Adipocyte (in vitro differentiated cells): ENCODE data around the gene GAPDHS.
A peak's percentile ranks its signal among the peaks of the same experiment; 100 is the strongest.

ENCODE experiments used
- DNase-seq: peaks from one replicate; pipeline ENCODE4 v3.0.0-alpha.2; 2015; ENCODE audit warnings: low read depth
- H3K27me3 ChIP-seq: replicated peaks from 2 replicates; pipeline ENCODE4 v1.7.0; 2013; ENCODE audit warnings: mild to moderate bottlenecking, low read length, moderate library complexity; ENCODE audit not compliant: control insufficient read depth, insufficient read depth
- H3K36me3 ChIP-seq: 2 replicates; pipeline ENCODE4 v1.7.0; 2013; ENCODE audit warnings: low read length, mild to moderate bottlenecking, moderate library complexity; ENCODE audit not compliant: control insufficient read depth, insufficient read depth, severe bottlenecking
- H3K4me1 ChIP-seq: 2 replicates; pipeline ENCODE4 v1.7.0; 2013; ENCODE audit warnings: mild to moderate bottlenecking, low read length, moderate library complexity; ENCODE audit not compliant: control insufficient read depth, insufficient read depth
- H3K4me3 ChIP-seq: 2 replicates; pipeline ENCODE4 v1.7.0; 2013; ENCODE audit warnings: mild to moderate bottlenecking, low read length, moderate library complexity
- H3K9ac ChIP-seq: 2 replicates; pipeline ENCODE4 v1.7.0; 2013; ENCODE audit warnings: mild to moderate bottlenecking, low read length, moderate library complexity
- H3K9me3 ChIP-seq: 2 replicates; pipeline ENCODE4 v1.7.0; 2013; ENCODE audit warnings: mild to moderate bottlenecking, low read length, moderate library complexity; ENCODE audit not compliant: control insufficient read depth

The GAPDHS gene

DNA sequence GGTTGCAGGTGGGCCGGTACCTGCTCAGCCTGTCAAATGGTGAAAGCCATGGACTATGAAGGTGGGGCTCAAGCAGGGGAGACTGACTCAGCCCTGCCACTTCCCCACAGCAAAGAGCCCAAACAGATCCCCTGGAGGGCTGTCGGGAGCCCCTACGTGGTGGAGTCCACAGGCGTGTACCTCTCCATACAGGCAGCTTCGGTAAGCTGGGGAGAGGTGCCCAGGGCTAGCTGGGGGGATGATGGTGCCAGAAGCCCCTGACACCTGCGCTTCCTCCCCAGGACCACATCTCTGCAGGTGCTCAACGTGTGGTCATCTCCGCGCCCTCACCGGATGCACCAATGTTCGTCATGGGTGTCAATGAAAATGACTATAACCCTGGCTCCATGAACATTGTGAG lies 9.0 kb downstream of the GAPDHS start:
- no peaks in the 10 kb centered on the region for H3K27me3 ChIP-seq
- H3K36me3 ChIP-seq, result peaks cover 11% of the 10 kb centered on the region
- H3K9ac ChIP-seq, result no peak overlapping the region
- no peak overlapping the region for H3K4me3 ChIP-seq
- H3K4me1 ChIP-seq, result peaks cover 19% of the 10 kb centered on the region
- DNase-seq, result no peak
- H3K9me3 ChIP-seq, result no peaks in the 10 kb centered on the region

DNA sequence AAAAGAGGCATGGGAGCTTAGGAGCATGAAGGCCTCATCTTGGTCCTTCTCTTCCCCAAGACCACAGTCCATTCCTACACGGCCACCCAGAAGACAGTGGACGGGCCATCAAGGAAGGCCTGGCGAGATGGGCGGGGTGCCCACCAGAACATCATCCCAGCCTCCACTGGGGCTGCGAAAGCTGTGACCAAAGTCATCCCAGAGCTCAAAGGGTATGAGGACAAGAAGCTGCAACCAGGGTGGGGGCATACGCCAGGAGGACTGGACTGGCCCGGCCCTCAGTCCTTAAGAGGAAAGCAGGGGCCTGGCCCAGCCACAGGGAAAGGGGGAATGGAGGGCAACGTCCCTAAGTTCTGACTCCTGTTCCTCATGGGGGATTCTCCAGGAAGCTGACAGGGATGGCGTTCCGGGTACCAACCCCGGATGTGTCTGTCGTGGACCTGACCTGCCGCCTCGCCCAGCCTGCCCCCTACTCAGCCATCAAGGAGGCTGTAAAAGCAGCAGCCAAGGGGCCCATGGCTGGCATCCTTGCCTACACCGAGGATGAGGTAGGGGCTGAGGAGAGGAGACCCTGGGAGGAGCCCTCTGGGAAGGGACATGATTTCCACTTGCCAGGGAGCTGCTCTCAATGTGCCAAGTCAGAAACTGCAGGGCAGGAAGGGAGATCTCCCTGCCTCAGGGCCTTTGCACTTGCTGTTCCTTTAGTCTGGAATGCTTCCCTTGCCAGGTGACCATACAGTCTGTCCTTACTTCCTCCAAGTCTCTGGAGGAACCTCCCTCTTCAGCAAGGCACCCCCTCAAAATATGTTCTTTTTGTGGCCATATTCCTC lies 10.2 kb downstream of the GAPDHS start:
- Histone ChIP-seq H3K4me3 (peak overlapping the region; percentile 97), H3K36me3 (peaks cover 11% of the 10 kb centered on the region), H3K9me3 (no peaks in the 10 kb centered on the region), H3K27me3 (no peaks in the 10 kb centered on the region), H3K9ac (no peak overlapping the region), H3K4me1 (peaks cover 19% of the 10 kb centered on the region)
- DNase-seq, result no peak

DNA sequence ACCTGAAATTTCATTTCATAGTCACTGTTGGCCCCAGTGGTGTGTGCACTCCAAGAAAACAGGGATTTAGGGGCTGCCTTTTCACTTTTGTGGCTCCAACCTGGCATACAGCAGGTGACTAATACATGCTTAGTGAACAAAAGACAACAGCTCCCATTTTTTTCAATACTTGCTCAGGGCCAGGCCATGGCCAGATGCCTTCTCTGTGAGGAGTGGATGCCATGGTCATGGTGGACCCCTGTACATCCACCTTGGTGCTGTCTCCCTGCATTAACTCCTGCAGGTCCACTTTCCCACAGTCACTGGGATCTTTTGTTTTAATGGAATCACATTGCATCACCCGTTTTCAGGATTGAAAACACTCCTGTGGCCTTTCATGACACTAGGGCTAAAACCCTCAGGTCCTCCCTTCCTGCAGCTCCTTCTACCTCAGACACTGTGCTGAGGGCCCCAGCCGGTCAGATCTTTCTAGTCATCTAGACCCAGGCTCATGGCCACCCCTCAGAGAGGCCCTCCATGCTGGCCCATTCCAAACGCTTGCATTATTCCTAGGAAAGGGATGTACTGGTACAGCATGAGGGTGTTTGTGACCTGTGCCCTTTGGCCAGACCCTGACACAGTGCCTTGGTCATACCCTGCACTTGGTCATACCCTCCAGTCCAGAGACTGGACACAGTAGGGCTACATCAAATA lies 11.0 kb downstream of the GAPDHS start:
- no peaks in the 10 kb centered on the region for H3K9me3 ChIP-seq
- DNase-seq, result no peak
- H3K4me1 ChIP-seq, result peaks cover 19% of the 10 kb centered on the region
- peak overlapping the region; percentile 98 for H3K9ac ChIP-seq
- no peaks in the 10 kb centered on the region for H3K27me3 ChIP-seq
- peaks cover 11% of the 10 kb centered on the region for H3K36me3 ChIP-seq
- H3K4me3 ChIP-seq, result peak overlapping the region; percentile 97

DNA sequence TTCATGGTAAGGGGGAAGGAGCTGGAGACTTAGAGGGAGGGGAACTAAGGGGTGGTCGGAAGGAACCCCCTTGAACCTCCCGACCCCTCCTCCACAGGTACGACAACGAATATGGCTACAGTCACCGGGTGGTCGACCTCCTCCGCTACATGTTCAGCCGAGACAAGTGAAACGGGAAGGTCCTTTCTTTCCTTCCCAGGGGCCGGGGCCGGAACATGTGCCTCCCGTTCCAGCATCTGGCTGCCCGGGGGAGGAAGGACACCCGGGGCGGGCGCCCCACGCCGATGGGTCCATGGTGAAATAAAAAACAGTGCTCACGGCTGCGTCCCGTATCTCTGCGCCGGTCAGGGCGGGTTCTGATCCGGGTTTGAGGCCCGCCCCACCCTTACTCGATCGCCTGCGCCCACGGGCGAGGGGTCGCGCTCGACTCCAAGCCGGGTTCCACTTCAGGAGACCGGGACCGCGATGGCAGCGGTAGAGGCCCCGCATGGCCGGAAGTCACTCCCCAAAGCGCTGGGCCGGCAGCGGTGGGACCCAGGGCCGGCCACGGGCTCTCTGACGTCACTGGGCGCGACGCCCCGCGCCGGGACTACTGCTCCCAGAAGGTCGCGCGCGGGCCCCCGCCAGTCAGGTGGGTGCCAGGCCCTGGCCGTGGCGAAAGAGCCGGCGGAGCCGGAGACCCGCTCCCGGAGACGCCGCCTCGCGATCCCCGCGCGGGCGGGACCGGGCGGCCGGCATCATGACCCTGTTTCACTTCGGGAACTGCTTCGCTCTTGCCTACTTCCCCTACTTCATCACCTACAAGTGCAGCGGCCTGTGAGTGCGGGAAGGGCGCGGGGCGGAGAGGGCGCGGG lies 12.0 kb downstream of the GAPDHS start, which contains the start of gene TMEM147:
Gene TMEM147, plus strand, starts transcription at position 626 of the 854 bp plus-strand sequence. Its CDS starts 114 bp downstream, at position 740.
- H3K27me3 ChIP-seq, result no peaks in the 10 kb centered on the region
- no peaks in the 10 kb centered on the region for H3K9me3 ChIP-seq
- H3K4me3 ChIP-seq, result peak within 1 kb of the TSS; percentile 97
- peaks cover 8% of the 10 kb centered on the region for H3K36me3 ChIP-seq
- DNase-seq, result peak; percentile 96
- H3K4me1 ChIP-seq, result peaks cover 19% of the 10 kb centered on the region
- peak within 1 kb of the TSS; percentile 98 for H3K9ac ChIP-seq

DNA sequence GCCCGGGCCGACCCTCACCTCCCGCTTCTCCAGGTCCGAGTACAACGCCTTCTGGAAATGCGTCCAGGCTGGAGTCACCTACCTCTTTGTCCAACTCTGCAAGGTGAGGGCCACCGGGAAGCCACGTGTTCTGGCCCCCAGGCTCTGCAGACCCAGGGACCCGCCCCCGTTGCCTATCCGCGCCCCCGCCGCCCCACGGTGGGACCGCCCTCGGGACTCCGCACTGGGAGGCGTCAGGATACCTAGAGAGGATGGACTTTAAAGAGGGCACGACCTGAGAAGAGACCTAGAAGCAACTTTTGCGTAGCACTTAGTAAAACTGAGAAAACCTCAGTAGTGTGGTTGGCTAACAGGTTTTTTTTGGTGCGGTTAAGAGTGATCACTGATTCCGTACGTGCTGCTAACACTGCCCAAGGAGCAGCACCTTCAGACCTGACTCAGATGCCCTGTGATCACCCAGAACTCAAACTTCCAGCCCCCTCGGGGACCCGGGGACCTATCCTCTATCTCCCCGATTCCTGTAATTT lies 12.7 kb downstream of the GAPDHS start:
- H3K9ac ChIP-seq, result peak overlapping the region; percentile 98
- DNase-seq, result peak; percentile 61
- peaks cover 4% of the 10 kb centered on the region for H3K36me3 ChIP-seq
- no peaks in the 10 kb centered on the region for H3K9me3 ChIP-seq
- peak overlapping the region; percentile 97 for H3K4me3 ChIP-seq
- peaks cover 19% of the 10 kb centered on the region for H3K4me1 ChIP-seq
- H3K27me3 ChIP-seq, result no peaks in the 10 kb centered on the region

DNA sequence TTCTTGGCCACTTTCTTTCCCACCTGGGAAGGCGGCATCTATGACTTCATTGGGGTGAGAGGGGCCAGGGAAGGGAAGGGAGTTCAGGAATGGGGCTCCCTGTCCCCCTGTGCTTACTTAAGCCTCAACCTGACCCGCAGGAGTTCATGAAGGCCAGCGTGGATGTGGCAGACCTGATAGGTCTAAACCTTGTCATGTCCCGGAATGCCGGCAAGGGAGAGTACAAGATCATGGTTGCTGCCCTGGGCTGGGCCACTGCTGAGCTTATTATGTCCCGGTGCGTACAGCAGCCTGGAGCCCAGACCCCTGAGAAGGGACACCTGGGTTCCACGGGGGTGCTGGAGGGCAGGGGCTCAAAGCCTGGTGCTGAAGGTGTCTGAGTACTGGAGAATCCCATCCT lies 13.3 kb downstream of the GAPDHS start:
- Histone ChIP-seq H3K36me3 (peaks cover 4% of the 10 kb centered on the region), H3K4me3 (peak overlapping the region; percentile 97), H3K27me3 (no peaks in the 10 kb centered on the region), H3K9me3 (no peaks in the 10 kb centered on the region), H3K9ac (peak overlapping the region; percentile 98), H3K4me1 (peaks cover 19% of the 10 kb centered on the region)
- no peak for DNase-seq

DNA sequence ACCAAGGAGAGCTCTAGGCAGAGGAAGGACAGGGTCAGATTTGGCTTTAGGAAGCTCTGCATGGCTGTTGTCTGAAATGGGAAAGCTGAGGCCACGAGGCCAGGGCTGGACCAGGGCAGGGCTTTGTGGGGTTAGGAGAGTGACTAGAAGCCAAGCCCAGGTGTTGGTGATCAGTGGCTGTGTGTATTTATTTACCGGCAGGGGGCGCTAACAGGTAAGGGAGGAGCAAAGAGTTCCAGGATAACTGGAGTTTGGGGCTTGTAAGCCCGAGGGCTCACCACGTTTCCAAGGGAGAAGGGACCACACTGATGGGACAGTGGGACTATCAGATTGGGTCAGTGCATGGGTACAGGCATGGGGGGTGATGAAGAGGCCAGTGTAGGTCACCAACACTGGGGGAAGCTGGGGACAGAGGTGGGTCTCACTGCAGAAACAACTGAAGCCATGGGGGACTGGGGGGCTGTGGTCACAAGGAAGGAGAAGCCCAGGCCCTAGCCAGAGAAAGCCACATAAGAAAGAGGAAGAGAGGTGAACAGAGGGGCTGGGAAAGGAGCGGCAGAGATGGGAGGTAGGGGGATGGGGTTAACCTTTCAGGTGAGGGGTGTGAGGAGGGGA lies 16.0 kb downstream of the GAPDHS start:
- H3K4me3 ChIP-seq, result no peak overlapping the region
- H3K9ac ChIP-seq, result no peak overlapping the region
- no peaks in the 10 kb centered on the region for H3K9me3 ChIP-seq
- H3K4me1 ChIP-seq, result peaks cover 14% of the 10 kb centered on the region
- H3K27me3 ChIP-seq, result no peaks in the 10 kb centered on the region
- DNase-seq, result peak; percentile 92
- H3K36me3 ChIP-seq, result peaks cover 4% of the 10 kb centered on the region

DNA sequence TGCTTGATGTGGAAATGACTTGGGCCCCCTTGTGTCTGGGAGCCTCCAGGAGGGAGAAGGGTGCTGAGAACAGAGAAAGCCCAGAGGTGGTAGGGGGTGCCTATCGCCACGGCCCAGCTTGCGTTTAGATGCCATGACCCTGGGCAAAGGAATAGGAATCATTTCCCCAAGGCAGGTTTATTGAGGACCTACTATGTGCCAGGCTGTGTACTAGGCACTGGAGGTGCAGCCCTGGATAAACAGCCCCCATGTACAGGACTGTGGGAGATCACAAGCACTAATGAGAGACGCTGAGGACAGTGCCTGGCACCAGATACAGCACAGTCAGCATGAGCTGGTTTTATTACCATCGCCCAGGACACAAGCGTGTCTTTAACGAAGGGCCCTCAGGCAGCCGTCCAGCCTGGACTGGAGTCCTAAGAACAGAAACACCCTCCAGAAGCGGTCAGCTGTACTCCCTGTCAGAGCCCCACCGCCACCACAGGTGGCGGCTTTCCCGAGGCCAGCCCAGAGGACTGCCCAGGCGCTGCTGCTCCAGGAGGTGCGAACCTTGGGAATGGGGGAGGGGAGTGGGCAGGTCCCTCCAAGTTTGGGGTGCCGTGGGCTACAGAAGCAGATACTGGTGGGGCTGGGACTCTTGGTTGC lies 16.7 kb downstream of the GAPDHS start:
- Histone ChIP-seq H3K9ac (no peak overlapping the region), H3K4me3 (no peak overlapping the region), H3K4me1 (peaks cover 9% of the 10 kb centered on the region), H3K36me3 (peaks cover 4% of the 10 kb centered on the region), H3K9me3 (no peaks in the 10 kb centered on the region), H3K27me3 (no peaks in the 10 kb centered on the region)
- DNase-seq, result no peak

DNA sequence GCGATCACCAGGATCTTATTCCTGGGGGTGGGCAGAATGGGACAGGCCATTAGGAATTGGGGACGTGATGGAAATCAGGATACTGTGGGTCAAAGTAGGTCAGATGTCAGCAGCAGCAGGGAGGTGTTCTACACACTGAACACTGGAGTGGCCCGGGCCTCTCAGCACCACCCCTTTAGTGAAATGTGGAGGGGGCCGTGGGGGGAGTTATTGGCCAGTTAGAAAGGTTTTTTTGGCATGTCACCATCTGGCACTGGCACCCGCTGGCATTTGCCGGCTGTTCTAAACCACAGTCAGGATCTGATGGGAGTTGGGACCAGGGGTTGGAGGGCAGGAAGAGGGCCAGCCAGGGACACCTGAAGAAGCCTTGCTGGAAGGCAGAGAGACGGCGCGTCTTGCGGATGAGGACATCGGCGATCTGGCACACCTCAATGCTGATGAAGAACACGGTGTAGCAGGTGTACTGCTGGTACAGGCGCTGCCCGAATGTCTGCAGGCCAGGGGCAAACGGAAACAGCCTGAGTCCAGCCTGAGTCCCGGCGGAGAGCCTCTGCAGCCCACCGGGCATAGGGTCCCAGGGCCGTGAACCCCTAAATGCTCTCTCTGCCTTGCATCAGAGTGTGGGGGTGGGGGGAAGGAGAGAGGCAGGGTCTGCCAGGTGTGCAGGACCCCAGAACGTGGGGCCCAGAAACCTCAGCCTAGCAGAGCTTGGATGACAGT lies 18.0 kb downstream of the GAPDHS start:
- no peak for DNase-seq
- H3K36me3 ChIP-seq, result peaks cover 4% of the 10 kb centered on the region
- H3K4me1 ChIP-seq, result peaks cover 6% of the 10 kb centered on the region
- H3K9ac ChIP-seq, result no peak overlapping the region
- no peaks in the 10 kb centered on the region for H3K9me3 ChIP-seq
- H3K4me3 ChIP-seq, result no peak overlapping the region
- peaks cover 6% of the 10 kb centered on the region for H3K27me3 ChIP-seq
